ENCODE measurements around the gene PATJ.

- TF ChIP-seq BCL11A (tag by site-specific recombination; IDR thresholded peaks at IDR 0.05; ENCODE audit: low read depth): no peak
- no peak for TF ChIP-seq ZBTB21 (tag by site-specific recombination; IDR thresholded peaks at IDR 0.05)
- no peak for TF ChIP-seq YY1 (tag by site-specific recombination; IDR thresholded peaks at IDR 0.05)
- TF ChIP-seq ZNF133 (tag by site-specific recombination; IDR thresholded peaks at IDR 0.05): no peak
- no peak for TF ChIP-seq ZNF785 (tag by site-specific recombination; IDR thresholded peaks at IDR 0.05)
- no peak for TF ChIP-seq CTCF (tag by site-specific recombination; IDR thresholded peaks at IDR 0.05)
- TF ChIP-seq, protein P1, sequence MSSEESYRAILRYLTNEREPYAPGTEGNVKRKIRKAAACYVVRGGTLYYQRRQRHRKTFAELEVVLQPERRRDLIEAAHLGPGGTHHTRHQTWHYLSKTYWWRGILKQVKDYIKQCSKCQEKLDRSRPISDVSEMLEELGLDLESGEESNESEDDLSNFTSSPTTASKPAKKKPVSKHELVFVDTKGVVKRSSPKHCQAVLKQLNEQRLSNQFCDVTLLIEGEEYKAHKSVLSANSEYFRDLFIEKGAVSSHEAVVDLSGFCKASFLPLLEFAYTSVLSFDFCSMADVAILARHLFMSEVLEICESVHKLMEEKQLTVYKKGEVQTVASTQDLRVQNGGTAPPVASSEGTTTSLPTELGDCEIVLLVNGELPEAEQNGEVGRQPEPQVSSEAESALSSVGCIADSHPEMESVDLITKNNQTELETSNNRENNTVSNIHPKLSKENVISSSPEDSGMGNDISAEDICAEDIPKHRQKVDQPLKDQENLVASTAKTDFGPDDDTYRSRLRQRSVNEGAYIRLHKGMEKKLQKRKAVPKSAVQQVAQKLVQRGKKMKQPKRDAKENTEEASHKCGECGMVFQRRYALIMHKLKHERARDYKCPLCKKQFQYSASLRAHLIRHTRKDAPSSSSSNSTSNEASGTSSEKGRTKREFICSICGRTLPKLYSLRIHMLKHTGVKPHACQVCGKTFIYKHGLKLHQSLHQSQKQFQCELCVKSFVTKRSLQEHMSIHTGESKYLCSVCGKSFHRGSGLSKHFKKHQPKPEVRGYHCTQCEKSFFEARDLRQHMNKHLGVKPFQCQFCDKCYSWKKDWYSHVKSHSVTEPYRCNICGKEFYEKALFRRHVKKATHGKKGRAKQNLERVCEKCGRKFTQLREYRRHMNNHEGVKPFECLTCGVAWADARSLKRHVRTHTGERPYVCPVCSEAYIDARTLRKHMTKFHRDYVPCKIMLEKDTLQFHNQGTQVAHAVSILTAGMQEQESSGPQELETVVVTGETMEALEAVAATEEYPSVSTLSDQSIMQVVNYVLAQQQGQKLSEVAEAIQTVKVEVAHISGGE (tag by site-specific recombination; conservative IDR thresholded peaks at IDR 0.05; ENCODE audit: low read depth): no peak
- no peak for TF ChIP-seq ZNF76 (tag by site-specific recombination; IDR thresholded peaks at IDR 0.05; ENCODE audit: borderline replicate concordance, low read depth)
- TF ChIP-seq KLF16 (tag by site-specific recombination; IDR thresholded peaks at IDR 0.05): no peak
- TF ChIP-seq SP2 (tag by site-specific recombination; IDR thresholded peaks at IDR 0.05): no peak
Measured at GRCh38 chr1:61904354-61904753, 162.1 kb downstream of the PATJ start.
